SU-DHL-6 (cell line): ENCODE results near the gene SH3RF3.

Source experiments
- CTCF ChIP-seq: fragments of 200-600 bp; sonication (generic); IDR thresholded peaks from one replicate; pipeline ENCODE4 v1.5.1; 2017; ENCODE audit warnings: antibody characterized with exemption, mild to moderate bottlenecking, low read length, moderate library complexity; ENCODE audit not compliant: insufficient read depth, poor library complexity, severe bottlenecking
- EZH2phosphoT487 ChIP-seq: fragments of 200-600 bp; sonication (generic), shearing (Covaris generic); conservative IDR thresholded peaks from 2 replicates; pipeline ENCODE4 v1.6.1; 2018; ENCODE audit warnings: mild to moderate bottlenecking, antibody characterized with exemption, low read length, moderate library complexity, mixed read lengths

GRCh38 chr2:109398366-109399015 lies 269.5 kb downstream of the SH3RF3 start:
- TF ChIP-seq CTCF (no peak), EZH2phosphoT487 (no peak)
